Left renal cortex interstitium (tissue), 4 donors: ENCODE data around the gene IQCM. TPM values are rescaled to one million over a fixed set of nuclear protein-coding genes. Genes with fewer than 3 reads are reported as not detected.
"Not testable (repeated sequence)": the region's sequence is repeated elsewhere in the genome, so short reads cannot be mapped to it uniquely, and the experiment has no call there.

ENCODE experiments used
- DNase-seq, 4 donors: peaks; one replicate each; pipeline ENCODE4 v3.0.0-alpha.2; 2013; ENCODE audit warnings: low read depth in 4 of 4, low spot score in 2 of 4, missing footprints in 1 of 4
- polyA plus RNA-seq, 4 donors: library from polyadenylated mRNA; unstranded; fragments of 120-200 nt; gene quantifications; one replicate each; pipeline ENCODE4 v1.2.1, GENCODE V29; 2013; ENCODE audit not compliant: insufficient read length in 4 of 4

Gene IQCM
- polyA plus RNA-seq, 4 donors, result not detected

DNA sequence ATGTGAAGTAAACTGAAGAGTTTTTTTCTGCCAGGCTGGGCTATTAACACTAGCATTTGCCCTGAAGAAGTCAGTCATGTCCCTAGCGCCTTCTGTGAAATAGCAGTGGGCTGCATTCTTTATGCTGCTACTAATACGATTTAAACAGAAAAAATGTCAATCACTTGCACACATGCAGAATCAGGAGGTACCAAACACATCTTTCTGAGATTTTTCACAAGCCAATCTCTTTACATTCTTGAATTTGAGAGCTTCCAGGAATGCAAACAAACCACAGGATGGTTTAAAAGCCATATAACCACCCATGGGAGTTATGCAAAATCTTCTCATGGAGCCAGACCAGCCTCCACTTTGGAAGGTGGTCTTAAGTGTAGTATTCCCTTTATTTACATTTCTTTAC, 220.1 kb downstream of the IQCM start:
- DNase-seq, result no peak

DNA sequence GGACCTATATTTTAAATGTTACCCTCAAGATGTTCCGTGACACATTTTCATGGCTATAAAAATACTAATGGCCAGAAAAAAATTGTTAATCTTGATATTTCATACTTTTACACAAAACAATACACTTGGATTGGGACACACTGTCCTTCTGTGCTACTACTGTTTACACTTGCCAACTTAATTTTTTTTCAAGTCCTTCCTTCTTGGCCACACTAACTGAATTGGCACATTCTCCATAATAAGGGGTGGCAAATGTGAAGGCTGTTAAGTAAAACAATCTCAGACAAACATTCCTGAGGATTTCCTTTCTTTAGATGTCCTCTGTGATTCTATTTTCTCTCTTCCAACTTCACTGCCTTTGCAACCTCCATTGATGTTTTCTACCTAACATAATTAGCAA, 225.8 kb downstream of the IQCM start:
- no peak for DNase-seq

DNA sequence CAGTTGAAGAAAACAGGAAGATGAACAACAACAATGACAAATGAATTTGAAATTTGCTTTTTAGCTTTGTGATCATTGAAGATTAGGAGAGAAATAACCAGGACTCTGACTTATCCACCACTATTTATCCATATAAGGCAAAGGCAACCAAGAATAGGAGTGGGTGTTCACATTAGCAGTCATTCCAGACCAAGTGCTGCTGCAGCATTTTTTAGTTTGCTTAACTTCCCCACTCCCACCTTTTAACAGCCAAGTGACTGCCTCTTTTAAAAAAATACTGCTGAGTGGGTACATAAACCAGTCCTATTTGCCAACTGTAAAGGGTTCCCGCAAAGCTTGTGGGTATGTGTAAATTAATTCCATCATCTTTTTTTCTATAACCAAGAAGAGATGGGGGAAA, 230.9 kb downstream of the IQCM start:
- no peak for DNase-seq

DNA sequence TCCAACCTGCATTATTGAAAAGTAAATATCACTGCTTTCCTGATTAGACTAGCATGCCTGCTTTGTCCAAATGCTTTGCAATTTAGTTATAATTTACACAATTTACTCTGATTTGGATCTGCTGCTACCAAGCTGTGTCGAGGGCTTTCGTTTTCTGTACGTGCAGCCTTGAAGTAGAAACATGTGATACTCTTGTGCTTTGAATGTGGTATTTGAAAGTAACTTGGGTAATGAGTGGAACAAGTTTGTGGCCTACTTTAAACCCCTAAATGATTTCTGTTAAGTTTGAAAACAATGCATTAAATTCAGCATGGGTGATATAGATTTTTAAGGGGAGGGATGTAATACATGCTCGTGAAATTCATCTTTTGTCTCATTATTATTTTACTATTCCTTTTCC, 240.7 kb downstream of the IQCM start:
- no peak for DNase-seq

DNA sequence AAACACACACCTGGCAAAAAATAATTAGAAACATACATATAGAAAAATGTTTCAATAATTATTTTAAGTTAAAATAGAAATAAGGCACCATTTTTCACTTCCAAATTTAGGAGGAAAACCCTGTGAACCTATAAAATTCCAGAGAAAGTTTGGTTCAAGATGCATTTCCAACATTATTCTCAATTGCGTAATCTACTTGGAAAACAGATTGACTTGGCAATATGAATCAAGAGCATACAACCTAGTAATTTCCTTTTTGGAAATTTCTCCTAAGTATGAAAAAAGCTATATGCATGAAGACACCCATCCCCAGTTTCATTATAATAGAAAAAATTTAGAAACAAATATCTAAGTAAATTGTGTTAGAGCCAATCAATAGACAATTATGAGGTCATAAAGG, 242.9 kb downstream of the IQCM start:
- DNase-seq, result no peak

DNA sequence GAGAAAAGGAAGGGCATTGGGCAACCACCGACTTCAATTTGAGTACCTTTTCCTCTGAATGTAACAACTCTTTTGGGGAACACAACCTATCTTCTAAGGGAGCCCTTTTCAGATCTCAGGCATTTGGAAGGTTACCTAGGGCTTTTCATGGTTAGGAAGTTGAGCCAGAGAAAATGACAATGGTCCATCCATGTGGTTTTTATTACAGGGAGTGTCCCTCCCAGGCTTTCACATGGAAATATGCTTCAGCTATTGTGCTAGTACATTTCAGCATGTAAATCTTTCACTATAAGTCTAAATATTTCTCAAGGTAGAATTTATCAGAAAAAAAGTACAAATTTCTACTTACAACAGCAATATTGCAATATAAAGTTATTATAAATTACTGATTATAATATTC, 259.8 kb downstream of the IQCM start:
- DNase-seq, result no peak

DNA sequence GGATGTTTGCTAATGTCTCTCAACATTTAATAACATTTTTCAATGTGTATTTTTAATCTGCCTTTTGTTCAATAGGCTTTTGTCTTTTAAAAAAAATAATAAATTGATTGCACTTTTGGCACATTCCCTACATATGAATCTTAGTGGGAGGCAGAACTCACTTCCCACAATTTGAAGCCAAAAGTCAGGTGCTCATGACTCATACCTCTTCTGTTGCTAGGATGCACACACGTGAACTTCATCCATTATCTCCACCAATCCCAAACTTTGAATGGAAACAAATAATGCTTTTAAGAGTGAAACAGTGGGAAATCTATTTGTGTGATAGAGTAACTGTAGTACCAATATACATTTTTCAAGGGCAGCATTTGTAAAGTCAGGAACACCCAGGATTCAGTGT, 260.5 kb downstream of the IQCM start:
- DNase-seq, result no peak

DNA sequence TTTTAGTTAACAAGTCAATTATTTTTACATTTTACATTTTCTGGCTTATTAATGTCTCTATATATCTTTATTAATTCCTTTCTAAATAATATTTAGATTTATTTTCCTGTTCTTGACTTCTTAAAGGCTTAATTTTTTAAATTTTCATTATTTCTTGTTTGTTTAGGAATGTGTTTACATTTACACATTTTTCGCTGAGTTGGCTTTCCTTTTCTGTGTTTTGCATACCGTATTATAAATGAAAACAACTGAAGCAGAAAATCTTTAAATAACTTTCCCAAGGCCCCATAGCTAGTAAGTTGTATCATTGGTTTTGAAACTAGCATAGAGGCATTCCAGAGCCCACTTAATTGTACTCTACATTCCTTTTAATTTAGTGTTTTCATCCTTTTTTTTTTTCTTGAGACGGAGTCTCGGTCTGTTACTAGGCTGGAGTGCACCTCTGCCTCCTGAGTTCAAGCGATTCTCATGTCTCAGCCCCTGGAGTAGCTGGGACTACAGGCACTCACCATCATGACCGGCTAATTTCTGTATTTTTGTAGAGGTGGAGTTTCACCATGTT, 261.6 kb downstream of the IQCM start:
- no peak for DNase-seq

DNA sequence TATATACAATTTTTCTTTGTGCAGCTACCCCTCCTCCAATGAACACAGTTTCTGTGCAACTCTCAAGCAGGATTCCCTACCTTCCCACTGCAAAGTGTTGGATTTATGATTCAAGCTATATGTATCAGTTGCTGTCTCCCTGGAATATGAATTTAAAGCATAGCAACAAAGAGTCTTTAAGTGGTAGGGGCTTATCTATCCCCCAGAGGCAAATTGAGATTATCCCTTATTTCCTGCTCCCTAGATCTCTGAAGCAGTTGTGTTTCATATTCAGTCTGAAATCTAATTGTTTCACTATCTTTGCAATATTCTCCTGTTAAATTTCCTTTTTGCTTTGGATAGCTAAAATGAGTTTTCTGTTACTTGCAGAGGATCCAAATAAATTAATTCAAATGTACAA, 263.0 kb downstream of the IQCM start:
- DNase-seq, result no peak

DNA sequence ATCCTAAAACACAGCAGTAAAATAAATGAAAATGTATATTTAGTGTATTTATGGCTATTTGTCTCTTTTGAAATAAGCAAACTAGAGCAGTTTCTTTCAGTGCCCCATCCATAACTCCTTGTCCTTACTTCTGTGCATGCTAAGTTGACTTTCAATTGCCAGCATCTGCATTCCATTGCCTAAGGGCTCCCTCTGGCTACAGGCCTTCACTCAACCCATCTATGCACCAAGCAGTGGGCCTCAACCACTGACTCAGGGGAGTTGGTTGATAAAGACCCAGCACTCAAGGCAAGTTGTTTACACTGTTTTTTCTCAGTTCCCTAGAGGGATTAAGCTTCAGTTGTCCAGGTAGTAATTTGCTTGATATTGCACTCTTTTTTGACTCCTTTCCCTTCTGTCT, 265.7 kb downstream of the IQCM start:
- DNase-seq, result no peak

DNA sequence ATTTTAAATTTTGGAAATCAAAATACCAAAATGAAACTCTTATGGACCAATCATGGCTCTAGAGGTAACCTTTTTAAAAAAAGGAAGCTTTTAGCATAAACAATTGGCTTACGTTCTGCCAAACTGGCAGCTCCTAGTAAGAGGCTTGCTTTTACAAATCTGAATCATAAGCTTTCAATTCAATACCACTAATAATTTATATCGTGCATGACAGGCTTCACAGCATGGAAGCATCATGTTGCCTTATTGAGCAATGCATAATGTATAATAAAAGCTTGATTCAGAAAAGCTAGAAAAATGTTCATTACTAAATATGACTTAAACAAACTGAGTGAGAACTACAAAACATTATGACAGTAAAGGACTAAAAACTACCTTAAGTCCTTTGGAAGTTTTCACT, 280.9 kb downstream of the IQCM start:
- no peak for DNase-seq

DNA sequence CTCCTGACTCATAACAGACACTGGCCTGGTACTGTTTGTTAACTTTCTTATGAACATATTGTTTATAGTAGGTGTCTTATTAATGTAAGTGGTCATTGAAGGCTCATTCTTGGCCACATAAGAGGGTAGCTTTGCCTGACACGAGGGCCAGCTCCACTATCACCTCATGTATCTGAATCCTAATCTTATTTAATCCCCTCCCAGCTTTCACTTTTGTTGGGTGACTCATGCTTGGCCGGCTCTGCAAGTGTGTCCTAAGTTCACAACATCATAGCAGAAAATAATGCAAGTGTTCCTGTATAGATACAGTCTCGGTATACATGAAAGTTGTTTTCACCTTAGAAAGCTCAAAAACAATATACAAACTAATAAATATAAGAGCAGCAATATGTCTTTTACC, 283.8 kb downstream of the IQCM start:
- DNase-seq, result no peak

DNA sequence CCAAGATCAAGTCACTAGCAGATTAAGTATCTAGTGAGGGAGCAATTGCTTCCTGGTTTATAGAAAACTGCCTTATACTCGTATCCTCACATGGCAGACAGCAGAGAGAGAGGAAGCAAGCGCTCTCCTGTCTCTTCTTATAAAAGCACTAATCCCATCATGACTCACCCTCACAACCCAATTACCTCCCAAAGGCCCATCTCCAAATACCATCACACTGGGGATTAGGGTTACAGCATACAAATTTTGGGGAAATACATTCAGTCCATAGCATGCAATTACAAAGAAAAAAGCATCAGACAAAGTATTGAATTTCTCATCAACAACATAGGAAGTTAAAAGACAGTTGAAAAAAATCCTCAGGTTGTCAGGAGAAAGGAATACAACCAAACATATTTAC, 292.6 kb downstream of the IQCM start:
- no peak for DNase-seq

DNA sequence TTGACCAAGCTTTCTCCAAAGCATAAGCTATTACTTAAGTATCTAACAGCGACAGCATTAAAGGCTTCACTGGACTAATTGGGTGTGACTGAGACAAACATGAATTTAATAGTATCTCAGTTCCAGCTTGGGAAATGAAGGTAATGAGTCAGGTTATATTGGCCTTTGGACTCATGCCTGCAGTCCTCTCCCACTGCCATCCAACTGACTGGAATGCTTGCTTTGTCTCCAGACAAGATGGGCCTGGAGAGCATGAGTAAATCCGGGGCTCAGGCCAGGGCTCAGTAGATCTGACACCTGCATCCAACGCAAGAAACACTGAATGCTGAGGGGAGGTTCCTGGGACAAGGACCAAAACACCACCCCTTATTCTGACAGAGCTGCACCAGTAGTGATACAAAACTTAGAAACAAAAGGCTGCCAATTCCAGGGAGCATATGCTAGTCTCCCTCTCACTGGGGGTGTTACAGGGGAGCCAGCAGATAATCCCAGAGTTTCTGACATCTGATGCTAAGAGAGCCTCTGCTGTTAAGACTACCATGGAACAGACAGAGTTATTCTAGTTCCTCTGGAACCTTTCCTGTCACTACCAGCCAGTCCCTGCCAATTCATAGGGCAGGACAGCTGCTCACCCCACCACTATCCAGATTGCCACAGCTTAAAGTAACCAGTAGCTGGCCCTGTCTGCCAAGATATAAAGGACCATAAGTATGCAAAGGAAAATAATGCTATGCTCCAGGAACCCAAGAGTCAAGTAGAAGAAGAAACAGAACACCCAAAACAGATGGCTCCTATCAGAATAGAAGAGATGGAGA, 293.8 kb downstream of the IQCM start:
- no peak for DNase-seq

DNA sequence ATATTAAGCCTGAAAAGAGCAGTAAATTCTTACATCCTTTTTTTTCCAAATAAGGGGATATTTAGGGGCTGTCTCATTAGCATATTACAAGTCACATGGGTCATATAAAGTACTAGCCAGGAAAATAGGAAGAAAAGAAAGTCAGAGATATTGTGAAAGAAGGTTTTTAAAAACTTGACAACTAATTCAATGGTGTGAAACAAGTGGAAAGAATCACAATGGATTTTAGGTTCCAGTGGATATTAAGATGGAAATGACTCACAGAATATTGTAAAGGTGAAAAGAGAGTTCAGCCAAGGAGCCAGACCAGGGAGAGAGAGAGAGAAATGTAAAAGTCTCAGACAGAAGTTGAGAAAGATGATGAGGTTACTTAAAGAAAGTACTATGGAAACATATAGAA, 297.2 kb downstream of the IQCM start:
- no peak for DNase-seq

DNA sequence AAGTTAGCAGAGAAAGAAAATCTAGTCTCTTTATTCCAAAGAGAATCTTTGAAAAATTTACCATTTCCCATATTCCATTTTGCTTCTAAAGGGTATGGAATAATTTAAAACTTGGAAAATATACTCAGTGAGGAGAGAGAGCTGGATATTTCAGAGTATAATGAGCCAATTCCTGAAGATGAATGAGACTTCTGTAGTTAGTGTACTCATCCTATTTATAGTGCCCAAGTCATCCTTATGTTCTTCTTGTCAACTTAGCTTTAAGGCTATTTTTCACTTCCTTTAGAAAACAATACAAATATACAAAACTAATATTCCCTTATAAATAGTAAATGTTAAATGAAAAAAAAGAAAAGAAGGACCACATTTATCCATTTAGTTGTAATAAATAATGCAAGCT, 302.6 kb downstream of the IQCM start:
- DNase-seq, result no peak

DNA sequence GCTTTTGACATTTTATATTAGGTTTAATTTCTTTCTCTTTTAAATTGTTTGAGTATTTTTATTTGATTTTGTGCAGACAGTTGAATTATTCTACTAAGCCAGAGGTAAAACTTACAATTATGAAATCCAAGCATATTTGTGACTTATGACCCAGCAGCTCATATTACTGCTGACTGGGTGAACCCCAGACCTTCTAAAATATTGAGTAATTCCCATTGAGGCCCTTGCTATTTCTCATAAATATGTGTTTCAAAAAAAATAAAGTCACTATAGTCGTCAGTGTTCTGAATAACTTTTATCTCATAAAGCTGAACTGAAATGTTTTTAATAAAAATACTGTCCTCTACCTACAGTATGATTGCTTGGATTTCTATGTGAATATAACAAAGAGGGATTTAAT, 303.1 kb downstream of the IQCM start:
- no peak for DNase-seq

DNA sequence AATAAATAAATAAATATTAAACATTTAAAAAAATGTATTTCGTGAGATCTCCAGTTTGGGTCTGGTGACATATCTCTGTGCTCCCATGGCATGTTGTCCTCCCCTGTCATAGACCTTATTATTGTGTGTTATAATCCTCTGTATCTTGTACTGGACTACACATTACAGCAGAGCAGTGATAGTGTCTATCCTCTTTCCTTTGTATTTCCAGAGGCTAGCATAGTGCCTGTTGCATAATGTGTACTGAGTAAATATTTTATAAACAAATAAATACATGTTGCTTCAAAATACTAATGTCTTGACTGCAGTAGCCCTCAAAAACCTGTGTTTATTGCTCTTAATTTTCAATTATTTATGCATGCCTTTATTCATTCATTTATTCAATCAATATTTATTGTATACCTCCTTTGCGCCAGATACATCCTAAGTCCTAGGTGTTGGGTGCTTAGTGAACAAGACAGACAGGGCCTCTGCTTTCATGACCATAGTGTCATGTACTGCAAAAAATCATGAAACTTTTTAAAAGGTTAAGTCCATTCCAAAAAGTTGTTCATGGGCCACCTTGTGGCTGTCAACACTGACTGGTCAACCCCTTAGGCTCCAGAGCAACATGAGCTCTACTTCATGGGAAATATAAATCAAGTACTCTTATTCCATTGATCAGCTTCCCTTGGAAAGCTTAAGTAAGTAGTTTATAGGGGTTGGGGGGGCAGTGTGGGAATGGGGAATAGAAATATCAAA, 303.9 kb downstream of the IQCM start:
- no peak for DNase-seq

DNA sequence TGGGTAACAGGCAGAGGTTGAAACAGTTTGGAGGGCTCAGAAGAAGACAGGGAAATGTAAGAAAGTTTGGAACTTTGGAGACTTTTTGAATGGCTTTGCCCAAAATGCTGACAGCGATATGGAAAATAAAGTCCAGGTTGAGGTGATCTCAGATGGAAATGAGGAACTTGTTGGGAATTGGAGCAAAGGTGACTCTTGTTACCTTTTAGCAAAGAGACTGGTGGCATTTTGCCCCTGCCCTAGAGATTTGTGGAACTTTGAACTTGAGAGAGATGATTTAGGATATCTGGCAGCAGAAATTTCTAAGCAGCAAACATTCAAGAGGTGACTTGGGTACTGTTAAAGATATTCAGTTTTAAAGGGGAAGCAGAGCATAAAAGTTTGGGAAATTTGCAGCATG, 308.3 kb downstream of the IQCM start:
- DNase-seq, result not testable (repeated sequence)

DNA sequence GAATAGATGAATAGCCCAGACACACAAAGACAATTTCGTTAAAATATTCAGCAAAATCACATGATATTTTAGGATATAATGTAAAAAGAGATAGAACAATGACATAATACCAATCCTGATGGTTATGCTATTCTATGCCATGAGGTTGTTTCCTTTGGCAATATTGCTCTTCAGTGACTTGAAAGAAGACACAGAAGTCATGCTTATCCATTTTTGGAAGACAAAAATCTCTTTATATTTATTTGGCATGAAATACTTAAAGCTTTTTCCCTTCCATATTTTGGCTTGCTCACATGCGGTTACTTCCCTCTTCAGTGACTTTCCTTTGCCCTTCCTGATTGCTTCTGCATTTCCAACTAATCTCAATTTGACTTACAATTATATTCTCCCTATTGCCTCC, 314.8 kb downstream of the IQCM start:
- no peak for DNase-seq

DNA sequence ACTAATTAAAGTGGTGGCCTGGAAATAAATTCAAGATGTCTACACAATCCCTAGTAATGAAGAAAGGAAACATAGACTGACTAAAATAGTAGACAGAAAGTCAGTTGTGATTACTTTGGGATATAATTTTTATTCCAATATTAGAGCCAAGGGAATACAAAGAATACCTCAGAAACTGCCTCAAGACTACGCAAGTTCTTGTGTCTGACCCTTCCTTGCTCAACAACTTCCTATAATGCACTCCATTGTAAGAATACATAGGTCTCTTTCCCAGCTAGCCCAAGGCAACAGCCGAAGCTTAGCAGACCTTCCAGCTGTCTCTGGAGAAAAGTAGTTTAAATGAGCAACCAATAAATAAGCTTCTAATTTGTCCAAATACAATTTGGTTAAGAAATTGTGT, 315.9 kb downstream of the IQCM start:
- no peak for DNase-seq

DNA sequence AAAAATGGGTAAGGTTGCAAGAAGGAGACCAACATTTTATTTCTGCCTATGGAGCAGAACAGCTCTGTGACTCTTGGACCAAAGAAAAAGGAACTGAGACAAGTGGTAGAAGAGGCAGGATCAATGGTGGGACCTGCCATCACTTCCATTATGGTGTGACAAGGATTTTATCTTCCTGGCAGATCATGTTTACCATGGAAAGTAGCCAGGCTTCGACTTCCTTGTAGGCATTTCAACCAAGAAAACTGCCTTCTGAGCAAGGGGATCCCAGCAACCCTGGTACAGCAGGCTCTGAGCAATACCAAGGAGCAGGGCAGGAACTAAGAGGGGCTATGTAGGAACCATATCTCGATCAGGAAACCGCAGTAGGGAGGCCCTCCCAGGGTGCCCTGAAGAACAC, 317.4 kb downstream of the IQCM start:
- DNase-seq, result no peak
